Right lobe of liver (tissue), 4 donors: ENCODE data around the gene NWD2.

Experiments
- CTCF ChIP-seq, 4 donors: fragments of 200-600 bp in 3 of 4; fragments of 450-650 bp in 1 of 4; IDR thresholded peaks; one replicate each; pipeline versions ENCODE4 v1.5.1 to v1.8.0; 2016 to 2022; ENCODE audit warnings: antibody characterized with exemption in 4 of 4, mild to moderate bottlenecking in 2 of 4
- POLR2A ChIP-seq: fragments of 450-650 bp; IDR thresholded peaks from one replicate; pipeline ENCODE4 v1.6.1; 2017; ENCODE audit warnings: antibody characterized with exemption, mild to moderate bottlenecking
- donor health status: DM: no; HTN: no; CAD: no.
- donor health status: DM: no; HTN: no; CAD: no.
- donor health status: DM: no; HTN: yes; CAD: no.

GRCh38 chr4:37436546-37436945 lies 192.0 kb downstream of the NWD2 start:
- TF ChIP-seq CTCF (IDR thresholded peaks at IDR 0.05) (no peak), POLR2A (no peak)
